Glutamatergic neuron (in vitro differentiated cells): ENCODE measurements around the gene DMRTA2. TPM values are rescaled to one million over a fixed set of nuclear protein-coding genes. Genes with fewer than 3 reads are reported as not detected.
A peak's percentile ranks its signal among the peaks of the same experiment; 100 is the strongest.

Source experiments
- DNase-seq: peaks from one replicate; pipeline ENCODE4 v3.0.0; 2022
- H3K27ac Mint-ChIP-seq: one replicate; pipeline ENCODE4 v1.8.0; 2020; ENCODE audit warnings: mild to moderate bottlenecking, mixed read lengths, inconsistent platforms; ENCODE audit not compliant: unreplicated experiment
- H3K27me3 Mint-ChIP-seq: one replicate; pipeline ENCODE4 v1.8.0; 2020; ENCODE audit warnings: mild to moderate bottlenecking, moderate library complexity, mixed read lengths, inconsistent platforms; ENCODE audit not compliant: unreplicated experiment
- H3K36me3 Mint-ChIP-seq: one replicate; pipeline ENCODE4 v1.8.0; 2020; ENCODE audit warnings: mild to moderate bottlenecking, mixed read lengths, inconsistent platforms; ENCODE audit not compliant: unreplicated experiment
- H3K4me1 Mint-ChIP-seq: one replicate; pipeline ENCODE4 v1.8.0; 2020; ENCODE audit warnings: mild to moderate bottlenecking, low read depth, mixed read lengths, inconsistent platforms; ENCODE audit not compliant: unreplicated experiment
- H3K4me3 Mint-ChIP-seq: one replicate; pipeline ENCODE4 v1.8.0; 2020; ENCODE audit warnings: mild to moderate bottlenecking, mixed read lengths, inconsistent platforms; ENCODE audit not compliant: unreplicated experiment
- H3K9me3 Mint-ChIP-seq: one replicate; pipeline ENCODE4 v1.8.0; 2020; ENCODE audit warnings: mild to moderate bottlenecking, moderate library complexity, mixed read lengths, inconsistent platforms; ENCODE audit not compliant: unreplicated experiment
- total RNA-seq: library from RNA; stranded (reverse); fragmentation: NEBNext Ultra II Directional; extraction: Animal tissue kit (Norgen Biotek cat#: 25700); gene quantifications from one replicate; pipeline ENCODE4 v1.2.1, GENCODE V29; 2021; ENCODE audit not compliant: unreplicated experiment
- TF ChIP-seq, protein P1 (sequence below): fragments of 200-600 bp; sonication (generic); IDR thresholded peaks from one replicate; pipeline ENCODE4 v1.5.0; 2021; ENCODE audit not compliant: partially characterized antibody, unreplicated experiment

Gene DMRTA2
- total RNA-seq, 1 donor from 2014 or later: 0.42 TPM

DNA sequence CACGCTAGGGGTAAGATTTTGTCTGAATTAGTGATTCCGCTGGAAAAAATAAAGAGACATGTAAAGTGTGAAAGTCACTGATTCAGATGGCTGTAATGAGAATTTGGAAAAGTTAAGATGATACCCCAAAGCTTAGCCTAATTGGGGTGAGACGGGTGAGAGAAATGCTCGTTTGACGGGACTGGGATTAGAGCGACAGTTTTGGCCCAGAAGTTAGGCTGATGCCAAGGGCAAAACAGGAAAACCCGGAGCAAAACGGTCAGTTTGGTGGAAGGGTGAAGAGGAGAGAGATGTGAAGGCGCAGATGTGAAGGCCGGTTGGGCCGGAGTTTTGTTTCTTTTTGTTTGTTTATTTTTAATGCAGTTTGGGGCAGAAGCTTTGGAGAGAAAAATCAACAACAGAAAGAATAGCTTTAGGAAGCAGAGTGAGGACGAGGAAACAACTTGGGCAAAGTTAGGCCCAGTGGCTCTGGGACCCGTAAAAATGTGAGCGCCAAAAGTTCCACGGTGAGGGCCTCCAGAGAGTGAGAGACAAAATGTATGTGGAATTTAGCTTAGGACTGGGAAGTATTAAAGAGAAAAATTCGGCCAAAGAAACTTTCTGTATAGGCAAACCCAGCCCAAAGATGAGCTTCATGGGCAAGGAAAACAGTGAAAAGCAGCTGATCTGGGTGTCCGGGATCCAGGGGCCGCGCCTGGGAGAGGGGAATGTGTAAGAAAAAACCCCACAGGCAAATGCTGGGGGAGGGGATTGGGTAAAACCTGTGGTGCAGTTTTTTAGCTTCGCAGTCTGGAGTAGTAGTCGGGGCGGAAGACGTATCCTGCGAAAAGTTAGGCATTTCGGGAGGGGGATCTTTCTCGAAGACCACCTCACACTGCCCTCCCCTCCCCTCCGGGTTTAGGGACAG is 1.2 kb downstream of the DMRTA2 start:
- H3K27me3 Mint-ChIP-seq: peaks cover 48% of the 10 kb centered on the region
- DNase-seq: no peak
- H3K9me3 Mint-ChIP-seq: peaks cover 17% of the 10 kb centered on the region
- TF ChIP-seq, protein P1, sequence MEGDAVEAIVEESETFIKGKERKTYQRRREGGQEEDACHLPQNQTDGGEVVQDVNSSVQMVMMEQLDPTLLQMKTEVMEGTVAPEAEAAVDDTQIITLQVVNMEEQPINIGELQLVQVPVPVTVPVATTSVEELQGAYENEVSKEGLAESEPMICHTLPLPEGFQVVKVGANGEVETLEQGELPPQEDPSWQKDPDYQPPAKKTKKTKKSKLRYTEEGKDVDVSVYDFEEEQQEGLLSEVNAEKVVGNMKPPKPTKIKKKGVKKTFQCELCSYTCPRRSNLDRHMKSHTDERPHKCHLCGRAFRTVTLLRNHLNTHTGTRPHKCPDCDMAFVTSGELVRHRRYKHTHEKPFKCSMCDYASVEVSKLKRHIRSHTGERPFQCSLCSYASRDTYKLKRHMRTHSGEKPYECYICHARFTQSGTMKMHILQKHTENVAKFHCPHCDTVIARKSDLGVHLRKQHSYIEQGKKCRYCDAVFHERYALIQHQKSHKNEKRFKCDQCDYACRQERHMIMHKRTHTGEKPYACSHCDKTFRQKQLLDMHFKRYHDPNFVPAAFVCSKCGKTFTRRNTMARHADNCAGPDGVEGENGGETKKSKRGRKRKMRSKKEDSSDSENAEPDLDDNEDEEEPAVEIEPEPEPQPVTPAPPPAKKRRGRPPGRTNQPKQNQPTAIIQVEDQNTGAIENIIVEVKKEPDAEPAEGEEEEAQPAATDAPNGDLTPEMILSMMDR: no peak
- H3K36me3 Mint-ChIP-seq: peaks cover 7% of the 10 kb centered on the region
- H3K4me1 Mint-ChIP-seq: peaks cover 15% of the 10 kb centered on the region
- H3K4me3 Mint-ChIP-seq: peak overlapping the region; percentile 88
- peak overlapping the region; percentile 14 for H3K27ac Mint-ChIP-seq

DNA sequence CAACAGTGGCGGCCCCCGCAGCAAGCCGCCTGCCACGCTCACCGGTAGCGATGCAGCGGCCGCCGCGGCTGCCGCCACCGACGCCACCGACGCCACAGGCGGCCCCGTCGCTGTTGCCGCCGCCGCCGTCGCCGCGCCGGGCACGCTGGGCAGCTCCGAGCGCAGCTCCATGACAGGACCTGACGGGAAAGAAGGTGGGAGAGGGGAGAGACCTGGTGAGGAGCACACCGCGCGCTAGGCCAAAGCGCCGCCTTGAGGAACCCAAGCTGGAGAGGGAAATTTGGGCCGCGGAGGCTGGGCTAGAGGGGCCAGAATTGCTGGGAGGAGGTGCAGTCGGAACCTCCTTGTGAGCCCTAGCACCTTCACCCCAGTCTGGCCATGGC is 1.9 kb downstream of the DMRTA2 start:
- H3K27me3 Mint-ChIP-seq: peaks cover 52% of the 10 kb centered on the region
- no peak for DNase-seq
- H3K4me1 Mint-ChIP-seq: peaks cover 15% of the 10 kb centered on the region
- TF ChIP-seq, protein P1: no peak
- peaks cover 20% of the 10 kb centered on the region for H3K9me3 Mint-ChIP-seq
- no peak overlapping the region for H3K27ac Mint-ChIP-seq
- peak overlapping the region; percentile 88 for H3K4me3 Mint-ChIP-seq
- peaks cover 7% of the 10 kb centered on the region for H3K36me3 Mint-ChIP-seq

DNA sequence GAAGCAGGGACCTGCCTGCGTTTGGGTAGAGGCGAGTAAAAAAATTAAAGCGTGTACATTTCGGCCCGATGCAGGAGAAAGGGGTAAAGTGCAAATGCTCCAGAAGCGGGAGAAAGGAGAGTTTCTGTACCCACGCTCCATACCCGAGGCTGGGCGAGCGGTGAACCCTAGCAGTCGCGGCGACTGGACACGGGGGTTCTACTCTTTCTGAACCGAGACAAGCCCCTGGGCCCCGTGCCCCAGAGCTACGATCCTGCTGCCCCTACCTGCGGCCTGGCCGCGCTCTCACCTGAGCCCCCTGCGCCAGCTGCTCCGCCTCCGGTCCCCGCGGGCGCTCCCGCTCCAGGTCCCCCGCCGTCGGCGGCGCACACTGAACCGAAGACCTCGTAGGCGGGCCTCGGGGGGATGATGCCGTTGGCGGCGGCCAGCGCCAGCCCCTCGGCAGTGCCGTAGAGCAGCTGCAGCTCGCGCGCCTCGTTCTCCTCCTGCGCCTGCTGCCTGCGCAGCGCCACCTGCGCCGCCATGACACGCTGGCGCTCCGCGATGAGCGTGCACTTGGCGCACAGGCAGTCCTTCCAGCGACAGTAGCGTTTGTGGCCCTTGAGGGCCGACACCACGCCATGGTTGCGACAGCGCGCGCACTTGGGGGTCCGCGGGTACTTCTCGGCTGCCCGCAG is 2.4 kb downstream of the DMRTA2 start:
- Mint-ChIP-seq H3K27ac (no peak overlapping the region), H3K4me1 (peaks cover 15% of the 10 kb centered on the region), H3K27me3 (peaks cover 50% of the 10 kb centered on the region), H3K9me3 (peaks cover 21% of the 10 kb centered on the region), H3K4me3 (peak overlapping the region; percentile 66), H3K36me3 (peaks cover 7% of the 10 kb centered on the region)
- TF ChIP-seq, protein P1: no peak
- DNase-seq: peak; percentile 70

DNA sequence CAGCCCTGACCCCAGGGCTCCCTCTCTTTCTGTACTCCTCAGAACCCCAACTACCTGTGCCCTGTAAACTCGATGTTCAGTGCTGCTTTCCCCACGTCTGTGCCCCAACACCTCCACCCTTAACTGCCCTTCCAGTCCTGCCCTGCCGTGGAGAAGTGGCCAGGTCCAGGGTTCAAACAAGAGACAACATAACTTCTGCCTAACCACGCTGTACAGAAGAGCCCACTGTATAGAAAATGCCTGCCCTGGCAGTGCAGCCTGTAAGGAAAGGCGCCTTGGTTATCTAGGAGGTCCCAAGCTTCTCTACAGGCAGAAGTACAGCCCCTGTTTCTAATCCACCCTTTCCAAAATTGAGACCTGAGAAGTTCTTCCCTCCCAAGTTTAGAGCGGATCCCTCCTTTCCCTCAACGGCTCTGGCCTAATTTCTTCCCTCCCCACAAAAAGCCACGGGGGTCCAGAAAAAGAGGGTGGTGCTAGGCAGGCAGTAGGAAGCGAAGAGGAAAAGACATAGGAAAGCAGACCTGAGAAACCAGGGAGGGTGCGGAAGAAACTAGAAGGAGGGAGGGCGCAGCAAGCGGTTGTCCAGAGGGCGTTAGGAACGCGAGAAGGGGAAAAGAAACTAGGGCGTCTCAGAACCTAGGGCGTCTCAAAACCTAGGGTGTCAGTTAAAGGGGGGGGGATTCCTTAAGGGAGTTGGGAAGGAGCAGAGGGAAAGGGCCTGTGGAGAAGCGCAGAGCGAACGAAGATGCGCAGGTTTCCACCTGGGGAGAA is 3.2 kb downstream of the DMRTA2 start:
- H3K27ac Mint-ChIP-seq: peak overlapping the region; percentile 5

More for the DNA sequence above, 3.2 kb downstream of the DMRTA2 start:
- peaks cover 21% of the 10 kb centered on the region for H3K9me3 Mint-ChIP-seq
- H3K4me3 Mint-ChIP-seq: peak overlapping the region; percentile 66
- H3K4me1 Mint-ChIP-seq: peaks cover 15% of the 10 kb centered on the region
- peaks cover 7% of the 10 kb centered on the region for H3K36me3 Mint-ChIP-seq
- TF ChIP-seq, protein P1: no peak
- no peak for DNase-seq
- peaks cover 50% of the 10 kb centered on the region for H3K27me3 Mint-ChIP-seq
